Neural cell (in vitro differentiated cells): ENCODE measurements around the gene MRPL11. TPM values are rescaled to one million over a fixed set of nuclear protein-coding genes. Genes with fewer than 3 reads are reported as not detected.

Source experiments
- H2AFZ ChIP-seq: fragments of 200-600, 300-800 bp; sonication (generic), shearing (Covaris generic); 2 replicates; pipeline ENCODE4 v1.6.0; 2014; ENCODE audit warnings: low read depth, mild to moderate bottlenecking, antibody characterized with exemption, low read length, moderate library complexity
- H3F3A ChIP-seq: fragments of 200-600 bp; shearing (Covaris generic); 2 replicates; pipeline ENCODE4 v1.6.1; 2016; ENCODE audit warnings: mild to moderate bottlenecking, moderate library complexity, mixed read lengths, antibody characterized with exemption, low read length; ENCODE audit not compliant: insufficient read depth, poor library complexity, severe bottlenecking
- H3K27ac ChIP-seq: fragments of 200-600, 300-800 bp; sonication (generic), shearing (Covaris generic); 2 replicates; pipeline ENCODE4 v1.5.1; 2014; ENCODE audit warnings: mild to moderate bottlenecking, low read length, moderate library complexity
- H3K27me3 ChIP-seq: fragments of 300-800, 200-600 bp; sonication (generic), shearing (Covaris generic); 2 replicates; pipeline ENCODE4 v1.6.0; 2014; ENCODE audit warnings: mild to moderate bottlenecking, low read depth, low read length, moderate library complexity; ENCODE audit not compliant: insufficient read depth
- H3K36me3 ChIP-seq: fragments of 300-800, 200-600 bp; sonication (generic), shearing (Covaris generic); 2 replicates; pipeline ENCODE4 v1.5.1; 2014; ENCODE audit warnings: mild to moderate bottlenecking, antibody characterized with exemption, low read length, moderate library complexity; ENCODE audit not compliant: insufficient read depth
- H3K4me2 ChIP-seq: fragments of 300-800, 200-600 bp; sonication (generic), shearing (Covaris generic); 2 replicates; pipeline ENCODE4 v1.6.0; 2014; ENCODE audit warnings: mild to moderate bottlenecking, low read length
- H3K4me3 ChIP-seq: fragments of 300-800, 200-600 bp; sonication (generic), shearing (Covaris generic); 2 replicates; pipeline ENCODE4 v1.5.1; 2014; ENCODE audit warnings: mild to moderate bottlenecking, low read length, moderate library complexity
- H3K79me2 ChIP-seq: fragments of 200-600 bp; shearing (Covaris generic); replicated peaks from 2 replicates; pipeline ENCODE4 v1.6.0; 2014; ENCODE audit warnings: mild to moderate bottlenecking, low read length, moderate library complexity; ENCODE audit not compliant: insufficient read depth
- H3K9ac ChIP-seq: fragments of 300-800, 200-600 bp; sonication (generic), shearing (Covaris generic); 2 replicates; pipeline ENCODE4 v1.6.1; 2016; ENCODE audit warnings: mild to moderate bottlenecking, low read length, mixed read lengths
- H3K9me2 ChIP-seq: fragments of 200-600 bp; shearing (Covaris generic); 2 replicates; pipeline ENCODE4 v1.6.1; 2016; ENCODE audit warnings: mild to moderate bottlenecking, low read length, mixed read lengths; ENCODE audit not compliant: insufficient read depth
- H3K9me3 ChIP-seq: fragments of 200-600, 300-800 bp; sonication (generic), shearing (Covaris generic); 2 replicates; pipeline ENCODE4 v1.6.1; 2016; ENCODE audit warnings: mild to moderate bottlenecking, mixed run types, low read length, moderate library complexity, mixed read lengths
- H4K20me1 ChIP-seq: fragments of 200-600 bp; shearing (Covaris generic); 2 replicates; pipeline ENCODE4 v1.6.1; 2016; ENCODE audit warnings: mild to moderate bottlenecking, mixed run types; ENCODE audit not compliant: insufficient read depth
- EP300 ChIP-seq: fragments of 450-650 bp; conservative IDR thresholded peaks from 2 replicates; pipeline ENCODE4 v1.6.1; 2014; ENCODE audit warnings: antibody characterized with exemption, mild to moderate bottlenecking, moderate library complexity; ENCODE audit not compliant: poor library complexity, severe bottlenecking
- EZH2 ChIP-seq: fragments of 200-600, 300-800 bp; shearing (Covaris generic), sonication (generic); IDR thresholded peaks from 2 replicates; pipeline ENCODE4 v1.6.1; 2014; ENCODE audit warnings: antibody characterized with exemption, low read length, borderline replicate concordance, mild to moderate bottlenecking; ENCODE audit not compliant: insufficient read depth, poor library complexity, severe bottlenecking
- MXI1 ChIP-seq: fragments of 450-650 bp; conservative IDR thresholded peaks from 2 replicates; pipeline ENCODE4 v1.6.1; 2014; ENCODE audit warnings: antibody characterized with exemption, mild to moderate bottlenecking; ENCODE audit not compliant: poor library complexity, severe bottlenecking
- POLR2AphosphoS5 ChIP-seq: IDR thresholded peaks from 2 replicates; pipeline ENCODE4 v1.6.1; 2012
- RAD21 ChIP-seq: fragments of 450-650 bp; conservative IDR thresholded peaks from 2 replicates; pipeline ENCODE4 v1.6.1; 2014; ENCODE audit warnings: antibody characterized with exemption, mild to moderate bottlenecking, moderate library complexity
- SMC3 ChIP-seq: fragments of 450-650 bp; conservative IDR thresholded peaks from 2 replicates; pipeline ENCODE4 v1.6.1; 2014; ENCODE audit warnings: antibody characterized with exemption, mild to moderate bottlenecking, moderate library complexity; ENCODE audit not compliant: poor library complexity
- TAF1 ChIP-seq: IDR thresholded peaks from 2 replicates; pipeline ENCODE4 v1.6.1; 2012; ENCODE audit warnings: low read depth
- polyA plus RNA-seq: library from polyadenylated mRNA; depleted of rRNA; stranded (reverse); fragments of >200 nt; gene quantifications from 2 replicates; pipeline ENCODE4 v1.2.3, GENCODE V29; 2014
- TF ChIP-seq, protein P1 (sequence below): fragments of 450-650 bp; IDR thresholded peaks from 2 replicates; pipeline ENCODE4 v1.5.1; 2014; ENCODE audit warnings: antibody characterized with exemption, mild to moderate bottlenecking, moderate library complexity; ENCODE audit not compliant: poor library complexity, severe bottlenecking
- TF ChIP-seq, protein P2 (sequence below): IDR thresholded peaks from 2 replicates; pipeline ENCODE4 v1.6.1; 2012; ENCODE audit warnings: borderline replicate concordance

Gene MRPL11
- polyA plus RNA-seq, 1 donor from 2014 or later = 50.9 TPM

DNA sequence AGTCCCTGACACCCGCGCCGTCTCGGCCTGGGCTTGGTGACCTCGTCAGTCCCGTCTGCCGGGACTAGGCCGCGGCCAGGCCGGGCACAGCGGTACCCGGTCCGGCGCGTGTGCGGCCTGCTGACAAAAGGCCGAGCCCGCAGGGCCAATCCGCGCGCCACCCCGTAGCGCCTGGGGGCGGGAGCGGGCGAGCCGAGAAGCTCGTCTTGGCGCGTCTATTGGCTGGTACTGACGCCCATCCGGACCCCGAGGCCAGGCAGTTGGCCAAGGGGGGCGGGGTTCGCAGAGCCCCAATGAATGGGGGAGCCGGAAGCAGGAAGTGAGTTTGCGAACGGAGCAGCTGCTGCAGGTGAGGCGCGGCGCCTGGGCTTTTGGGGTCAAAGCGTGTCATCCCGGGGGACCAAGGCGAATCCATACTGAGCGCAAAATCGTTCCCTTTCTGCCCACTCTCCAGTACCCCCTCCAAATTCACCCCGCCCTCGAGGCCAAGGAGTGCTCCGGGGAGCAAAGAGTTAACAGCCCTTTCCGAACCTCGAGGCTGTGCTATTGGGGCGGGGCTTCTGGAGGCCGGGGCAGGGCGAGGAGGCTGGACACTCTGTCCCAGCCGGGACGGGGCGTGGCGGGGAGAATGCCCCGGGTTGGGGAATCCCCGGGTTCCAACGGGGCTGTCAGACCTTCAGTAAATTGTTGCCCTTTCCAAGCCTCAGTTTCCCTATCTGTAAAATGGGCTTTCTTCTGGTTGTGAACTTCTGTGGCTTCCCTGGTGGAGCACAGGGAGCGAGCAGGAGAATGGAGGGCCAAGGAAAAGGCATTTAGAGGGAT is 41.7 kb upstream of the MRPL11 start, which contains the start of gene DPP3:
Gene DPP3, plus strand, starts transcription at position 318 of the 822 bp plus-strand sequence. CDS start 1,767 bp downstream, outside the sequence.
- H3K27ac ChIP-seq = peak within 1 kb of the TSS; percentile 86
- H2AFZ ChIP-seq = peak within 1 kb of the TSS; percentile 83
- H3K9me2 ChIP-seq = no peaks in the 10 kb centered on the region
- no peaks in the 10 kb centered on the region for H3F3A ChIP-seq
- no peaks in the 10 kb centered on the region for H3K27me3 ChIP-seq
- H3K9ac ChIP-seq = peak within 1 kb of the TSS; percentile 93
- TF ChIP-seq, protein P1, sequence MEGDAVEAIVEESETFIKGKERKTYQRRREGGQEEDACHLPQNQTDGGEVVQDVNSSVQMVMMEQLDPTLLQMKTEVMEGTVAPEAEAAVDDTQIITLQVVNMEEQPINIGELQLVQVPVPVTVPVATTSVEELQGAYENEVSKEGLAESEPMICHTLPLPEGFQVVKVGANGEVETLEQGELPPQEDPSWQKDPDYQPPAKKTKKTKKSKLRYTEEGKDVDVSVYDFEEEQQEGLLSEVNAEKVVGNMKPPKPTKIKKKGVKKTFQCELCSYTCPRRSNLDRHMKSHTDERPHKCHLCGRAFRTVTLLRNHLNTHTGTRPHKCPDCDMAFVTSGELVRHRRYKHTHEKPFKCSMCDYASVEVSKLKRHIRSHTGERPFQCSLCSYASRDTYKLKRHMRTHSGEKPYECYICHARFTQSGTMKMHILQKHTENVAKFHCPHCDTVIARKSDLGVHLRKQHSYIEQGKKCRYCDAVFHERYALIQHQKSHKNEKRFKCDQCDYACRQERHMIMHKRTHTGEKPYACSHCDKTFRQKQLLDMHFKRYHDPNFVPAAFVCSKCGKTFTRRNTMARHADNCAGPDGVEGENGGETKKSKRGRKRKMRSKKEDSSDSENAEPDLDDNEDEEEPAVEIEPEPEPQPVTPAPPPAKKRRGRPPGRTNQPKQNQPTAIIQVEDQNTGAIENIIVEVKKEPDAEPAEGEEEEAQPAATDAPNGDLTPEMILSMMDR = peak; percentile 21
- TF ChIP-seq POLR2AphosphoS5 (peak; percentile 88), EZH2 (no peak), MXI1 (peak; percentile 90), SMC3 (peak; percentile 23), EP300 (peak; percentile 36), TAF1 (no peak)
- H3K9me3 ChIP-seq = no peaks in the 10 kb centered on the region
- peak within 1 kb of the TSS; percentile 71 for H3K4me2 ChIP-seq
- no peaks in the 10 kb centered on the region for H3K36me3 ChIP-seq
- peaks cover 7% of the 10 kb centered on the region for H3K79me2 ChIP-seq
- H3K4me3 ChIP-seq = peak within 1 kb of the TSS; percentile 95
- H4K20me1 ChIP-seq = no peaks in the 10 kb centered on the region

DNA sequence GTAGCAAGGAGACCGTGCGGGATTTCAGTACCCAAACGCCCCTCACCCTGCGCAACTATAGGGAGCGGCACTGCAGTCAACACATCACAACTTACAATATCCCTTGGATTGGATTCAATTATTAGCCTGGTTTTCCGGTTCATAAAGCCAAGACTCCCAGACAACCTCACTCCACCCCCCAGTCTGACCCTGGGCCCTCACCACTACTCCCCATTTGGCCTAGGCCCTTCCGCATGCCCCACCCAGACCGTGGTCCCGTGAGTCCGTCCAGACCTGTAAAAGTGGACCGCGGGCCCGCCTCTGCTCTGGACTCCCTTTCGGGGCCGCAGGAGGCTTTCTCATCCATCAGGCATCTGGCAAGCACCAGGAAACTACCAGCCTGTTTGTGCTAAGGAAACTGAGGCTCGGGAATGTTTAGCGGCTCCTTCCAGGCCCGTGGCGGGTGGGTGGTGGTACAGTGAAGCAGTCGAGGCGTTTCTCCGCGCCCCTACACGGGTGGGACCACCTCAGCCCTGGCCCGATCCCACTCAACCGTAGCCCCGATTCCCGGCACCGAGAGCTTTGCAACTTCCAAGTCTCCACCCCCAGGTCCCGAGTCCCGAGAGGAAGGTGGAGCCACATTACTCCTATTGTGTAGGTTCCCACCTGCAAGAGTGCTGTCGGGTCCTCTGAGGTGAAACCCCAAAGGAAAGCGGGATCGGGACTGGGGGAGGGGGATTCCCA is 40.9 kb upstream of the MRPL11 start:
- Histone ChIP-seq H3K27me3 (no peaks in the 10 kb centered on the region), H3F3A (no peaks in the 10 kb centered on the region), H3K4me3 (peak overlapping the region; percentile 95), H4K20me1 (no peaks in the 10 kb centered on the region), H3K9me2 (no peaks in the 10 kb centered on the region), H3K27ac (peak overlapping the region; percentile 86), H3K9me3 (no peaks in the 10 kb centered on the region), H3K36me3 (no peaks in the 10 kb centered on the region), H3K9ac (peak overlapping the region; percentile 93), H2AFZ (peak overlapping the region; percentile 83), H3K79me2 (peaks cover 7% of the 10 kb centered on the region), H3K4me2 (peak overlapping the region; percentile 71)
- TF ChIP-seq RAD21 (no peak), TAF1 (peak; percentile 30), POLR2AphosphoS5 (no peak), MXI1 (no peak), SMC3 (no peak)
- TF ChIP-seq, protein P1 = no peak
- TF ChIP-seq, protein P2, sequence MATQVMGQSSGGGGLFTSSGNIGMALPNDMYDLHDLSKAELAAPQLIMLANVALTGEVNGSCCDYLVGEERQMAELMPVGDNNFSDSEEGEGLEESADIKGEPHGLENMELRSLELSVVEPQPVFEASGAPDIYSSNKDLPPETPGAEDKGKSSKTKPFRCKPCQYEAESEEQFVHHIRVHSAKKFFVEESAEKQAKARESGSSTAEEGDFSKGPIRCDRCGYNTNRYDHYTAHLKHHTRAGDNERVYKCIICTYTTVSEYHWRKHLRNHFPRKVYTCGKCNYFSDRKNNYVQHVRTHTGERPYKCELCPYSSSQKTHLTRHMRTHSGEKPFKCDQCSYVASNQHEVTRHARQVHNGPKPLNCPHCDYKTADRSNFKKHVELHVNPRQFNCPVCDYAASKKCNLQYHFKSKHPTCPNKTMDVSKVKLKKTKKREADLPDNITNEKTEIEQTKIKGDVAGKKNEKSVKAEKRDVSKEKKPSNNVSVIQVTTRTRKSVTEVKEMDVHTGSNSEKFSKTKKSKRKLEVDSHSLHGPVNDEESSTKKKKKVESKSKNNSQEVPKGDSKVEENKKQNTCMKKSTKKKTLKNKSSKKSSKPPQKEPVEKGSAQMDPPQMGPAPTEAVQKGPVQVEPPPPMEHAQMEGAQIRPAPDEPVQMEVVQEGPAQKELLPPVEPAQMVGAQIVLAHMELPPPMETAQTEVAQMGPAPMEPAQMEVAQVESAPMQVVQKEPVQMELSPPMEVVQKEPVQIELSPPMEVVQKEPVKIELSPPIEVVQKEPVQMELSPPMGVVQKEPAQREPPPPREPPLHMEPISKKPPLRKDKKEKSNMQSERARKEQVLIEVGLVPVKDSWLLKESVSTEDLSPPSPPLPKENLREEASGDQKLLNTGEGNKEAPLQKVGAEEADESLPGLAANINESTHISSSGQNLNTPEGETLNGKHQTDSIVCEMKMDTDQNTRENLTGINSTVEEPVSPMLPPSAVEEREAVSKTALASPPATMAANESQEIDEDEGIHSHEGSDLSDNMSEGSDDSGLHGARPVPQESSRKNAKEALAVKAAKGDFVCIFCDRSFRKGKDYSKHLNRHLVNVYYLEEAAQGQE = no peak
